DND-41 (cell line): Measurements from ENCODE around the gene MB21D2.

ENCODE experiments used
- CTCF ChIP-seq: IDR thresholded peaks from 2 replicates; pipeline ENCODE4 v1.5.1; 2012; ENCODE audit warnings: borderline replicate concordance, low read length, moderate library complexity, mild to moderate bottlenecking; ENCODE audit not compliant: poor library complexity, severe bottlenecking; ENCODE audit errors: extremely low read depth
- EZH2 ChIP-seq: IDR thresholded peaks from 3 replicates; pipeline ENCODE4 v1.6.1; 2012; ENCODE audit warnings: borderline replicate concordance, low read depth, mild to moderate bottlenecking, moderate library complexity, low read length, inconsistent platforms; ENCODE audit not compliant: severe bottlenecking

GRCh38 chr3:192913540-192913939 lies 4.1 kb downstream of the MB21D2 start:
- no peak for TF ChIP-seq CTCF
- TF ChIP-seq EZH2: no peak
